HG03520 (cell line): Measurements from ENCODE around the gene FAF2.
"Not testable (repeated sequence)": the region's sequence is repeated elsewhere in the genome, so short reads cannot be mapped to it uniquely, and the experiment has no call there.

Experiments used
- ATAC-seq: cut with Tn5 transposase; IDR thresholded peaks from one replicate; pipeline ENCODE4 v1.9.1; 2021; ENCODE audit warnings: mild to moderate bottlenecking, moderate library complexity; ENCODE audit not compliant: unreplicated experiment

Gene FAF2

DNA sequence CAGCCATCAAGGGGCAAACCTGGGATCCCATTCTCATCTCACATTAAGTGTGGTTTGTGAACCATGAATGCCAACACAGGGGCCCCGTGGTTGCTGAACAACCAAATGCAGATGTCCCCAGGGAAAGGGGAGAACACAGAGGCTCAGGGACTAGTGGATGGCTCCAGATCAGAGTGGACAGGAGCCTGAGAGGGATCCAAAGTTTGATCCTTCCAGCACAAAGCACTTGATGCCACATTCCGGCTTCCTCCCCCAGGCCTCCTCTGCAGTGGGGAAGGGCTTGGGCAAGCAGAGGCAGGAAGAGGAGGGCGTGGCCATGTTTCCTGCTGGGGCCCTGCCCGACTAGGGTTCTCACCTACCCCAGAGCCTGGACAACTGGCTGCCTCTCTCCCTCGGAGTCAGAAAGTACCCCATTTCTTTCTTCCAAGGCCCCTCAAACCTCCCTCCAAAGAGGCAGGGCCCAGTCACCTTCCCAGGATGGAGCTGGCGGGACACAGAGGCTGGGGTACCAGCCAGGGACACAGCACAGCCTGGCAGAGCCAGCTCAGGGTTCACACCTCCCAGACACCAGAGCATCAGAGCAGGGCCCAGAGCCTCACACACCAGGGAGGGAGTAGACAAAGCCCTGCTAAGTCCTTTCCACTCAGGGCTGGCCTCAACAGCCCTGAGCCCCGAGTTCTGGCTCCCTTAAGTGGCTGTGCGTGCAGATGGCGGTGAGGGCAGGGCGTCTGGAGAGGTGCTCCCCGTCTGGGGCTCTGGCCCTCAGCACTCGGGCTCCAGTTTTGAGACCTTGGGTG lies 93.4 kb downstream of the FAF2 start:
- ATAC-seq = no peak

DNA sequence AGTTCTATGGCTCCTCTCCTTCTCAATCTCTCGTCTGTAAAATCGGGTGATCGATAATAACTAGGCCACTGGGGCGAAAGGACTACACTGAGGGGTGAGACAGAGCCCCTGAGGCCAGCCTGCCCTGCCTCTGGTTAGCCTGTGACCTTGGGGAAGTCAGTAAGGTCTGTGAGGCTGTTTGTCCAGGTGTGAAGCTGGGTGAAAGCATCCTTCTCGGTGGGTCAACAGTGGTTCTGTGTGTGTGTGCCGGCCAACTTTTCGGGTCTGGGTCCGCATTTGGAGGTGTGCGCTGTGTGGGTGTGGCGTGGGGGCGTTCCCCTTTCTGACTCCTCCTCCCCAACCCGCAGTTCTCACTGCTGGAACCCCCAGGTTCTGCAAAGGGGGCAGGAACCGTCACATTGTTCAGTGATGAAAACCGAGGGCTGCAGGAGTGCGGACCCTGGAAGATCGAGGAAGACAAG lies 94.0 kb downstream of the FAF2 start:
- no peak for ATAC-seq

DNA sequence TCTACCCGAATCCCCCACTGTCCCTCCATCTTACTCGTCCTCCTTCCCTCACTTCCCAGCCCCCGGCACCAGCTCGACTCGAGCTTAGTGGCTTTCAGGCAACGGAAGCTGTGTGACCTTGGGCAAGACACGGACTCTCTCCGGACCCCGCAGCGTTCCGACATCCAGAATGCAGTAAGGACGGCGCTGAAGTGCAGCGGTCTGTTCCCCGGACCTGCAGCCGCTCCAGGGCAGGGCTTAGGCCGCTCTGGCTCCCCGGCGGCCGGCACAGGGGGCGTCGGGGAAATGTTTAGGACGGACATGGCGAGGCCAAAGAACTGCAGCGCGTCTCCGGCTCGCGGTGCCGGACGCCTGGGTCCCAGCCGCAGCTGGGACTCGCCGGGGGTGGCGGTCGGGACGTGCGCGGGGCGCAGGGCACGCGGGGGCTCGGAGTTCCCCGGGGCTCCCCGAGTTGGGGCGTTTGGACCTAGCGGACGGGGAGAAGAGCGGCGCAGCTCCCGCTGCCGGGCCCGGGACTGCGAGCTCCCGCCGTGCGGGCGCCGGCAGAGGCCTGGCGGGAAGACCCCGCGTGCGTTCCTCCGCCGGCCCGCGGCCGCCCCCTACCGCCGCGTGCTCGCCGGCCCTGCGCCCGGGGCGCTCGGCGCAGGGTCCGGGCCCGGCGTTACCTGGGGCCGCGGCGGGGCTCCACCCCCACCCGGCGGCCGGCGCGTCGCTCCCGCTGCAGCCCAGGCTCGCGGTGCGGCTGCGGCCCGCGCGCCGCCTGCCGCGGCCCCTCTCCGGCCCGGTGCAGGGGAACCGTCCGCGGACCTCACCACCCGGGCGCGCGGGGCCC lies 94.6 kb downstream of the FAF2 start:
- ATAC-seq = peak; percentile 38

DNA sequence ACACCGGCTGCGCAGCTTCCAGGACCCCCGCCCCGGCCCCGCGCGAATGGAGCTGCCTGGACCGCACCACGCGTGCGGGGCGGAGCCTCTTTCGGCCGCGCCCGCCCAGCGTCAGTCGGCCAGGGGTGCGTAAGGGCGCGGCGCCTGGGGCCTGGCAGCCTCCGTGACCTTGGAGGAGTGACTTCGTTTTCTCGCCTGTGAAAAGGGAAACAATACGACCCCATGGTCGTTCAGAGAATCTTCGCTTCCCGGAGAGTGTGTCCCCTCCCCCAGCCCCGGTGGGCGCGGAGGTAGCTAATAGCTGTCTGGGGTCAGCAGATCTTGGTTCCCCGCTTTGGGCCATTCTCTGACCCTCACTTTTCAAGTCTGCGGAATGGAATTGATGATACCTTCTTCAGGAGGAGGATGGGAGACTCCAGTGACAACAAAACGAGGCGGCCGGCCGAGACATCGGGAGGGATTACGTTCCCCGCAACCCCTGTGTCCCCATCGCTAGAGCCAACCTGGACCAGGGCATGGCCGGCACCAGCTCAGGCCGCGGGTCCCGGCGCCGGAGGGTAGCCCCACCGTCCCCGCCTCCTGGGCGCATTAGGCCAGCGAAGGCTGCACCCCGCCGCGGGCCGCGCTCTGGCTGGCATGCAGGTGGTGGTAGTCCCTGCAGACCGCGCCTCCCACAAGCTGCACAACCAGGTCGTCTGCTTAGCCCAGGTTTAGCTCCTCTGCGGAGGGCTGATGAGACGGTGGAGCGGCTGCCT lies 95.4 kb downstream of the FAF2 start:
- peak; percentile 65 for ATAC-seq

DNA sequence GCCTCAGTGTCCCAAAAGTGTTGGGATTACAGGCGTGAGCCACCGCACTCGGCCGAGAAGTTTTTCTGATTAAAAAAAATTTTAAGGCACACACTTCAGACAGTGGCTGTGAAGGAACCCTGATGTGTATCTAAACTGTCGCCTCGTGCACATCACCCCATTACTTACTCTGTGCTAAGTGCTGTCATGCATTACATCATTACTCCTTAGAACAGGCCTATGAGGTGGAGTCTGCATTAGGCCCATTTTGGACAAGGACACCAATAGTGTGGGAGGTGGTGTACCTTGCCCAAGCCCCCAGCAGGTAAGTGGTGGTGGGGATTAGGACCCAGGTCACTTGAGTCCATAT lies 97.2 kb downstream of the FAF2 start:
- ATAC-seq = no peak

DNA sequence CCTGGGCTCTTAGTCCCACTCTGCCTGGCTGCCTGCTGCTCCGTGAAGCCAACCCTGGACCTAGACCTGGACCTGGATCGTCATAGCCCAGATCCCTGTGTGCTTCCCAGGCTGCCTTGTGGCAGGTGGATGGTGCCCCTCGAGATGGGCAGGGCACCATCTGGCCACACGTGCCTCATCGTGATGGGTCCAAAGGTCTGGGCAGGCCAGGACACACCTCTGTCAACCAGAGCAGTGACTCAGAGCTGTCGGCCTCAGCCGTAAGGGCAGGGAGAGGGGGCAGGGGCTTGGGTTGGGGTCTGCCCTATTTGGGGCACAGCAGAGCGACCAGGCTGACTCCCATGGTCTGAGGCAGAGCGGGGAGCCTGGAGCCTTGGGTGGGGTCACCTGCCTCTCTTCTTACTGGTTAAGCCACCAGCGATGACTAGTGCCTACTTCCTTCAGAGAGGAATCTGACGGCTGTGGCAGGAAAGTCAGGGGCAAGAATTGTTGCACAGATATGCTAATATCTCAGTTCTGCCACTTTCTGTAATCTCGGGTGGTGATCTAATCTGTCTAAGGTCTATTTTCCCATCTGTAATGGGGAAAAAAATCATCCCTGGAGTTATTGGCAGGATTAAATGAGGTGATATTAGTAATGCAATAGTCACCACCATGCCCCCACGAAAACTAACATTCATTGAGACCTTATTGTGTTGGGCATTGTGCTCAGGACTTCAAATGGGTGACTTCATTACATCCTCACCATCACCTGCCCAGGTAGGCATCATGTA lies 97.7 kb downstream of the FAF2 start:
- no peak for ATAC-seq

DNA sequence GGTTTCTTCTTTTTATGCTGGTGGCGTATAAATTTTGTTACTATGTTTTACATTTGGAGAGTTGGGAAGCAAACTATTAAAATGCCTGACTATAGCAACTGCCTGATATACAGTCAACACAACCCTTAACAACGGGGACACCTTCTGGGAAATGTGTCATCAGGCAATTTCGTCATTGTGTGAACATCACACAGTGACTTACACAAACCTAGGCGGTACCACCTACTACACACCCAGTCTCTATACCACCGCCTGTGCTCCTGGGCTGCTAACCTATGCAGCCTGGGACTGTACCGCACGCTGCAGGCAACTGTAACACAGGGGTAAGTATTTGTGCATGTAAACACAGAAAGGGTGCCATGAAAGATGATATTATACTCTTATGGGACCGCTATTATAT lies 99.6 kb downstream of the FAF2 start:
- no peak for ATAC-seq

DNA sequence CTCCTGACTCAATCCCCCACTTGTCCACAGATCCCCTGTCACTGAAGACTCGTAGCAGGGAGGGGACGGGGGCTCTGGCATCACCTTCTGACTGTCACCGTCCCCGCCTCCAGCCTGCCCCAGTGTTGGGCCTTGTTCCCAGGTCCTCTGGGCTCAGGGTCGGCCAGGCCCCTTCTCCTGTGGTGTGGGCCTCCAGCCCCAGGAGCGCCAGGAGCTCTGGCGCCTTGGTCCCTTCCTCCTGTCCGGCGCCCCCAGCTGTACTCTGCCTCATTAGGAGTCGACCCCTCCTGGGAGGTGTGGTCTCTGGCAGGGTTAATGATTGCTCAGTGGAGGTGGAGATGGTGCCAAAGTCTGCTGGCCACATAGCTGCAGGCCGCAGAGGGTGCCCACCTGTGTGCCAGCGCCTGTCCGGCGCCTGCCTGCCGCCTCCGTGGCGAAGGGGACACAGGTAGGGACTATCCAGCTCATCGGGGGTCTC lies 100.8 kb downstream of the FAF2 start, which contains the start of gene CDHR2:
Gene CDHR2, plus strand, starts transcription at position 376 of the 478 bp plus-strand sequence. CDS start 16,011 bp downstream, outside the sequence.
- ATAC-seq = no peak

DNA sequence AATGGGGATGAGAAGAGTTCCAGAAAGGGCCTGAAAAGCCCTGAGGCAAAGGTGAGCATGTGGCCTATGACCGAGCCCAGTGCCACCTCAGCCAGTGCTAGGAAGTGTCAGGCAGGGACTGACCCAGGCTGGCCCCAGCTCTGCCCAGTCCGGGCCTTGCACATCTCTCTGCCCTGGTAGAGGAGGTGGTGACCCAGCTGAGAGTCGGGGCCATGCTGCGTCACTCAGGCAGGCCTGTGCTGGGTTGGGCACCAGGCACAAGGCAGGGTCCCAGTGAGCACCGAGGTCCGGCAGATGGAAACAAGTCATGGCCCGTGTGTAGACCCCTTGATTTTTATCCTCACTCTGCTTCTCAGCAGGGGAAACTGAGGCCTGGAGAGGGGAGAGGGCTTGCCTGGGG lies 101.7 kb downstream of the FAF2 start:
- ATAC-seq = no peak

DNA sequence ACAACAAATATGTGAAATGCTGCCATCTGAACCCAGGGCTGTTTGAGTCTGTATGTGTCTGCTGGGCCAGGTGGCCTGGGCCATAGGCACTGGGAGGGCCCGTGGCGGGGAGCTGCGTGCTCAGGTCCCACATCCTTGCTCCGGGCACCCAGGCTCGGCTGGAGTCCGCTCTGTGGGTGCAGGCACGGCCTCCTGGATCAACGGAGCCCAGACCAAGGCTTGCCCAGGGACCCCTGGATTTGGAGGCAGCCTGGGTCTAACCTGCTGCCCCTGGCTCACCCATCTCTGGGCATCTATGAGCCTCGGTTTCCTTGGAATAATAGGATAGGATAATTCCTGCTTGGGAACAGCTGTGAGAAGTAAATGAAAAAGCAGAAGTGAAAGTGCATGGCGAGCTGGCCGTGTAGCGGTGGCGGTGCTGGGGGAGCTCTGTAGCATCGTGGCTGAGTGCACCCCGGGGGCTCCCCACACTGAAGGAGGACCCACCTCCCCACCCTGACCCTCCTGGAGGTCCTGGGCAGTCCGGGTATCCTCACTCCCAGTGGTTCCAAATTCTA lies 102.2 kb downstream of the FAF2 start:
- no peak for ATAC-seq

DNA sequence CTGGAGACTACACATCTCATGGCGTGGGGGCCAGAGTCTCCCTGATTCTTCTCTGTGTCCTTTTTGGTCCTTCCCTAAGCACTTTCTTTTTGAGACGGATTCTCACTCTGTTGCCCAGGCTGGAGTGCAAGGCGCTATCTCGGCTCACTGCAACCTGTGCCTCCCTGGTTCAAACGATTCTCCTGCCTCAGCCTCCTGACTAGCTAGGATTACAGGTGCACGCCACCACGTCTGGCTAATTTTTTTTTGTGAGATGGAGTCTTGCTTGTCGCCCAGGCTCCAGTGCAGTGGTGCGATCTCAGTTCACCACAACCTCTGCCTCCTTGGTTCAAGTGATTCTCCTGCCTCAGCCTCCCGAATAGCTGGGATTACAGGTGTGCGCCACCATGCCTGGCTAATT lies 102.8 kb downstream of the FAF2 start:
- not testable (repeated sequence) for ATAC-seq

DNA sequence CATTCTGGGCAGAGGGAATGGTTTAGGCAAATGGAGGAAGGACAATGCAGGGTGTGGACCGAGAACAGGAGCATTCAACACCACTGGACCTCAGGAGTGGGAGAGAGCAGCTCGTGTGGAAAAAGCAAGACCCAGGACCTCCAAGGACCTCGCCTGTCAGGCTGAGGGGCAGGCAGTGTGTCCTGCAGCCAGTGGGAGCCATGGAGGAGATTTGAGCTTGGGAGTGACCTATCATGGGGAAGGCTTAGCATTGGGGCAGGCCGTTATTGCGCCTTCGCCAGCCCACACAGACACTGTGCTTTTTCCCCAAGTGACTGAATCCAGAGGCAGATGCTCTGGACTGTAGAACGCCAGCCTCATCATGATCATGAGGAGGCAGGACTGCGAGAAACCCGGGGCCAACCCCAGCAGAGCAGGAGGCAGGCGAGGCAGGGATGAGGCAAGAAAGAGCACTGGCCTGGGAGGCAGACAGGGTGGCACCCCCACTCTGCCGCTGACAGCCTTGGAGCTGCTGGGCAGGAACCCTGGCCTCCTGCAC lies 104.2 kb downstream of the FAF2 start:
- no peak for ATAC-seq

DNA sequence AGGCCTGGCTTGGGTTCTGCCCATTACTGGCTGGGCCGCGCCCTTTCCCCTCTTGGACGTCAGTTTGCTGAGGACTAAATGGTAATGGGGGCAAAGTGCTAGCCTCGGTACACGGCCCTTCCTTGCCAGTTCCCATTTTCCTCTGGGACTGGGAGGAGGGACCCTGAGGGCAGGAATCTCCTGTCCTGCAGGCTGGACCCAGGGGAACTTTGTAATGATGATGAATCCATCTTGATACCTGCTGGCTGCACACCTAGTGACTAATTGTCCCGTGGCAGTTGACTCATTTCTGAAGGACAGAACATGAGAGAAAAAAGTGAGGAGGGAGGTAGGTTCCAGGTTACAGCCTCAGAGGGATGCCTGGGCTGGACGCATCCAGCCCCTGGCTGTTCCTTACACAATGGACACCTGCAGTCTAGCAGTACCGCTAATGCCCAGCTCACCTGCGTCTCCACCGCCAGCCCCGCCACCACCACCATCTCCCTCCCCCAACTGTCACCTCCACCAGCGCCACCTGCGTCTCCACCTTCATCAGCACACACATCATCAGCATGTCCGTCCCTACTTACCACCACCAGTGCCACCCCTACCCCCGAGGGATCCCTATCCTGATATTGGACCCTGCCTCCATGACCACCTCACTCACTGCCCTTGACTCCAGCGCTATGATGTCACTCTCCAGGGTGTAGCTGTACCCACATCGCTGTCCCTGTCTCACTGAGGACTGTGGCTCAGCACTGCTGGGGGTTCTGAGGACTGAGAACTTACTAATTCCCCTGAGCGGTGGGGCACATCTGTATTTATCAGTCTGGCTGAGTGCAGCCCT lies 105.3 kb downstream of the FAF2 start:
- ATAC-seq = no peak

DNA sequence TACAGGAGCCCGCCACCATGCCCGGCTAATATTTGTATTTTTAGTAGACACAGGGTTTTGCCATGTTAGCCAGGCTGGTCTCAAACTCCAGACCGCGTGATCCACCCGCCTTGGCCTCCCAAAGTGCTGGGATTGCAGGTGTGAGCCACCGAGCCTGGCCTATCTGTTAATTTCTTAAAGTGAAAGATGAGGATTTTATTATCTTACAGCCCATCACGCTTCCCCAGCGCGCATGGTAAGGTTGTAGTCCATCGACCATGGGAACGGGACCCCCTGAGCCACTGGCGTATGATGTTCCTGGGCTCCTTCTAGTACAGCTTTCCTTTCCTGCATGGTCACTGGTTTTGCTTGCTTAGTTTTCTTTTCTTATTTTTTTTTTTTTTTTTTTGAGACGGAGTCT lies 109.7 kb downstream of the FAF2 start:
- no peak for ATAC-seq
